ENCODE results near the gene TBC1D1.
"Not testable (repeated sequence)": the region's sequence is repeated elsewhere in the genome, so short reads cannot be mapped to it uniquely, and the experiment has no call there.

TBC1D1 gene

DNA sequence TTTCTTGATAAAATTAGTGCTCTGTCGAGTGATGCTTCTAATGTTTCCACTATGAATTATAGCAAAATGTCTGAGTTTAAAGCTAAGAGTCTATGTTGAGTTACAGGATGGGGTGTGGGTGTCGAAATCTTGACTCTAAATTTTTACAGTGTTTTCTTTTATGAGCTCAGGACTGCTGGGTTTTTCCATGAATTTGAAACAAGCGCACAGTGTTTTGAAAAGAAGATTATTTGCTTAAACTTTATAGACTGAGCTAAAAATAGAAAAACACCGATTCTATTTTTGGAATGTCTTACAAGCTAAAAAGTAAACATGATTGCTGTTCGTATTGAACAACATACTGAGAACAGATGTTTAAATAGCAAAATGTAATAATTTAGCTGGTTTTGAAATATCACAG lies 76.9 kb downstream of the TBC1D1 start:
- DNase-seq: no peak

DNA sequence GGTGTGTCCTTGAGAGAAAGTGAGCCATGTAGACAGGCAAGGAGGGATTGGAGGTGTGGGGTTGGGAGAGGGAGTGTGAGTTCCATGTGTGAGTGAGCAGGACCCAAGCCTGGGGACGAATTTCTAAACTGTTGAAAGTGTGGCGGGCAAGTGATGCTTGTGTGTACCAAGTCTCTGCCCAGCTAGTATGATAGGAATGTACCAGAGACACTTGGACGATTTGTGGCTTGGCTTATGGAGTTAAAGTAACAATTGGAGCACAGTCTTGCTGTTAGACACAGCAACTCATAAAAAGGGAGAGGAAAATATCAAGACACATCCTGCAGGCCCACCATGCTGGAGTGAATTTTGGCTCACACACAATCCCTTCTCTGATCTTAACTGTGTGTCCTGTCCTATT lies 77.9 kb downstream of the TBC1D1 start:
- no peak for DNase-seq

DNA sequence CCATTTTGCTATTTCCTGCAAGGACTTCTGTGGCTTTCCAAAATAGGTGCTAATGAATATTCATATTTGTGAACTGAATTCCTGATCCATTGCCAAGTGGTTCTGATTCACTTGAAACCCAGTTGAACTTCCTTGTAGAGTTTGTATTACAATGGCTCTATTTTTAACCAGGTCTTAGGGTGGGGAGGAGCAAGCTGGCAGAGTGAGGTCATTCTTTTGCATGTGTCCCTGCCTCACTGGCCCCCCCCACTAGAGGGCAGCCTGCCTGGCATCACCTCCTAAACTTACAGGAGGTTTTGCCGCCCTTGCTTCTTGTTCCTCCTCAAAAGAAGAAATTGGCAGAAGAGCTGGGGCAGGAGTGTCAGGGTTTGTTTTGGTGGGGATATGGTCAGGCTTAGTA lies 79.8 kb downstream of the TBC1D1 start:
- DNase-seq: peak; percentile 60

DNA sequence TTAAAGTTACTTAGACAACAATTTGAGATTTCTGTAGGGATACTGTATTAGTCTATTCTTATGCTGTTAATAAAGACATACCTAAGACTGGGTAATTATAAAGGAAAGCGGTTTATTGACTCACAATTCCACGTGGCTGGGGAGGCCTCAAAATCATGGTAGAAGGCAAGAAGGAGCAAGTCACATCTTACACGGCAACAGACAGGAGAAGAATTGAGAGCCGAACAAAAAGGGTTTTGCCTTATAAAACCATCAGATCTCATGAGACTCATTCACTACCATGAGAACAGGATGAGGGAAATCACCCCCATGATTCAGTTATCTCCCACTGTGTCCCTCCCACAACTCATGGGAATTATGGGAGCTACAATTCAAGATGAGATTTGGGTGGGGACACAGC lies 80.3 kb downstream of the TBC1D1 start:
- no peak for DNase-seq

DNA sequence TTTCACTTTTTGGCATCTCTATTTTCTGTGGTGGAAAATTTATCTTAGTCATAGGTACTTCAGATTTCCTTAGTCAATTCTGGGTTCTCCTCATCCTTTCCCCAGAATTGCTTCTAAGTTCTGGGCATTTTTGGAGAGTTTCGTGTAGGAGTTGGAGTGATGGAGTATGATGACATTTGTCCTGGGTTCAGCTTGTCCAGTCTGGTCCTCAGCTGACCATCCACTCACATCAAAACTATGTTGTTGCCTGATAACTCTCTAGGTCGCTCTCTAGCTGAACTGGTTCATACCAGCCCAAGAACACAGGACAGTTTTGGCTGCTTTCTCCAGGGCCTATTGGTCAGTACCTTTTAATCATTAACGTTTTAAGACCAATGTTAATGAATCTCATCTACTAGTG lies 82.6 kb downstream of the TBC1D1 start:
- DNase-seq: no peak

DNA sequence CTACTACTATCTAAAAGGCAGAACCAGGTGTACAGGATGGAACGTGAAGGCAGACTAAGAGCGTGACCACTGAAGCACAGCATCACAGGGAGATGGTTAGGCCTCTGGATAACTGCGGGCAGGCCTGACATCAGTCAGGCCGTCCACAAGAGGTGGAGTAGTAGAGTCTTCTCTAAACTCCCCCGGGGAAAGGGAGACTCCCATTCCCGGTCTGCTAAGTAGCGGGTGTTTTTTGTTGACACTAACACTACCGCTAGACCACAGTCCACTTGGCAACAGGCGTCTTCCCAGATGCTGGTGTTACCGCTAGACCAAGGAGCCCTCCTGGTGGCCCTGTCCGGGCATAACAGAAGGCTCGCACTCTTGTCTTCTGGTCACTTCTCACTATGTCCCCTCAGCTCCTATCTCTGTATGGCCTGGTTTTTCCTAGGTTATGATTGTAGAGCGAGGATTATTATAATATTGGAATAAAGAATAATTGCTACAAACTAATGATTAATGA lies 84.5 kb downstream of the TBC1D1 start:
- not testable (repeated sequence) for DNase-seq

DNA sequence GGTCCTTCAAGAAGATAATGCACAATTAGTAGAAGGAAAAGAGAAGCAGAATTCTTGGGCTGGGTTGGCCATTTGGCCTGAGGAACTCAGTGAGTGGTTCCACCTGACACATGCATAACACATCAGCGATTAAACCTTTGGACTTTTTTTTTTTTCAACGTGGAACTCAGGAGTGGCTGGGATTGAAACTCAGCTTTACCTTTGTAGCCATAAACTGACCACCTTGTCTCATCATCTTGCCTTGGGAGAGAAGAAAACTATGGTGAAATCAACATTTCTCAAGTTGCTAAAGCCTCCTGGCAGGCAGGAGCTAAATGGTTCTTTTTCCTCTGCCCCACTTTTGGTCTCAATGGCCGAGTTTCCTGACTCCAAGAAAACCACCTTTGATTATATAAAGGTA lies 85.6 kb downstream of the TBC1D1 start:
- no peak for DNase-seq

DNA sequence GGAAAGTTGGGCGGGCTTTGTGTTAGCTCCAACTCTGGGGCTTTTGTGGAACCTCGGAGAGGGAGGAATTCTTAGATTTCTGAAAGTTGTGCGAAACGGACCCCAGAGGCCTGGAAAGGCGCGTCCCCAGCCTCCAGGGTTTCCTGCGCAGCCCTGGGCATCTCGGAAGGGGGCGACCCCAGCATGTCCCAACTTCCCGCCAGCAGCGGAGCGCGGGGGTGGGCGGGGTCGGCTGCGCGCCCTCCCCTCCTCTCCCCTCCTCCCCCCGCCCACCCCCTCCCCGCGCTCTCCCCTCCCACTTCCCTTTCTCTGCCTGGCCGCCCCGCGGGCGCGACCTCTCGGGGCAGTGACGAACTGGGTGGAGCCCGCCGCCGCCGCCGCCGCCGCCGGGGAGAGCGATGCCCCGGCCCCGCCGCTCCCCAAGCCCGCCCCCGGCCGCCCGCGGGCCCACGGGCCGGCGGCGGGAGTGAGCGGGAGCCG lies 86.1 kb downstream of the TBC1D1 start:
- peak; percentile 78 for DNase-seq

DNA sequence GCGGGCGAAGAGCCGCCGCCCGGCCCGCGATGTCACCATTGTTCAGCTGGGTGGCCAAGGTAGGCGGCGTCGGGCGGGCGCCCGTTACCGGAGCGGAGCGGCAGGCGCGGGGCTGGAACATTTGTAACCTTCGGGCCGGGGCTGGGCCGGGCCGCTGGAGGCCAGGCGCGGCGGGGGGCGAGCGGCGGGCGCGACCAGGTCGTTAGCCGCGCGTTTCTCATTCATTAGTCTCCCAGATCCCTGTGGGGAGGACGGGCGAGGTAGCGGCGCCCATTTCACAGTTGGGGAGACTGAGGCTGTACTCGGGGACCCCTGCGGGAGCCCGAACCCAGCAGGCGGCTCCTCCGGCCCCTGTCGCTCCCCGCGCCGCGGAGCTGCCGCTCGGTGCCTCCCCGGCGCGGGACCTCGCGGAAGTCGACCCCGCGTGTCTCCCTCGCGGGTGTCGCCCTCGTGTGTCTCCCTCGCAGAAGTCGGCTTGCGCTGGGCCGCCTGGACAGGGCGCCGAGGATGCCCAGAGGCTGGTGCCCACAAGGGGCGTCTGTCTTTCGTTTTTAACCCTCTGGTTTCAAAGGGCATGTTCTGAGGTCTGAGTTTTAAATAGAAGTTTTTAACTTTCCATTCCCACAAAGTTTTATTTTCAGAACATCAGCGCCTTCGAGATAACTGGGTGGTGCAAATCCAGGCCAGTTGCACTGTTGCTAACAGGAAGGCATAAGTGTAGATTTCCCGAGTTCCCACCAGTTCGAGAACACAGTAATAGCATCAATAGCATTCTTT lies 86.8 kb downstream of the TBC1D1 start:
- DNase-seq: peak; percentile 71

DNA sequence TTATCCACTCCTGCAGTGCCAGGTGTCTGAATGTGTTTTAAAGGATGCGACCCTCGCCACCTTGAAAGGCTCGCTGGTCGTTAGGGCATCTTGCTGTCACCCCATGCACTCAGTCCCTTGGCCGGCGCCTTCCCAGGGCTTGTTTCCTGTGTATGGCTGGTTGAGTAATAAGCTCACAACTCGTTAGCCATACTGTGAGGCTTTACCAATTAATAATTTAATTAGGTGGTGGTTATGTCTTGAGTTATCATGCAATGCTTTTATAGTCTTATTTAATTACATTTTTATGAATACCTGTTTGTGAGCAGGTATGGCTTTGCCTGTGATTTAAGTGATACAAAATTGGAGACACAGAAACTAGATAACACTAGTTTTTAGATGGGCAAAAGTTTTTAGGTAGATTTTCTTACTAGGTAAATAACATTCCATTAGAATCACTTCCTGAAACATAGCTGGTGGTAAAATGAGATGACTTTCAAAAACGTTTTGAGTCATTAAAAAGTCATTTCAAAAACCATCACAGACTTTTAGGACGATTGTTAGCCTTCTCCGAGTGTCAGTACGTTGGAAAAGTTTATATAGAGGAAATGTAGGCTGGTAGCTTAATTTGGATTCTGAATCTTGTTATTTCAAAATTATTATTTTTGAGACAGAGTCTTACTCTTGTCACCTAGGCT lies 87.5 kb downstream of the TBC1D1 start:
- DNase-seq: no peak

DNA sequence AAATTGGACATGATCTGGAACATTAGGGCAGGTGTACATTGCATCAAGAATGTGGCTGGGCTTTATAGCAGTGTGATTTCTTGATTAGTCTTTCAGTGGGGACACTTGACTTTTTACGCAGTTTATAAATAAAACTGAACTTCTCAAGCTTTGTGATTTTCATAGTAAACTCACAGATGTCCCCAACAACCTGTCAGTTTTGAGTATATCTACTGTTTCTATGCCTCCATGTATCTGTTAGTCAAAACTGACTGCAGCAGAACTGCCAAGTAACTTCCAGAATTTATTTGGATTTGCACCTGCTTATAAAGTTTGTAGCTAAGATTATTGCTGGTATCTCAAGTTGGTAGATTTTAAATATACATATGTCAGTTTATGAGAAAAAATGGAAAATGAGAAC lies 89.4 kb downstream of the TBC1D1 start:
- no peak for DNase-seq

DNA sequence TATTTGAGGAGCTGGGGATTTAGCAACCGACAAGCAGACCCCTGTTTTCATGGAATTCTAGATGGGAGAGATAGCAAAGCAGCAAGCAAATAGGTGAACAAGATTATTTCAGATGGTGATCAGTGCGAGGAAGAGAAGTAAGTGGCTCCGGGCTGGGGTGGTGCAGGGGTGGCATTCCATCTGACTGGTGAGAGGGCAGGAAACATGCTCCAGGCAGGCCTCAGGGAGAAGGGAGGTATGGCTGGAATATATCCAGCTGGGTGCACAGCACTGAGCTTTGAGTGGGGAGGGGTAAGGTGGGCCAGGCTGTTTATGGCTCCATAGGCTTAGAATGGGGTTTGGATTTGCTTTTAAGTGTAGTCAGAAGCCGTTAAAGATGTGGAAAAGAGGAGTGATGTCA lies 90.5 kb downstream of the TBC1D1 start:
- no peak for DNase-seq

DNA sequence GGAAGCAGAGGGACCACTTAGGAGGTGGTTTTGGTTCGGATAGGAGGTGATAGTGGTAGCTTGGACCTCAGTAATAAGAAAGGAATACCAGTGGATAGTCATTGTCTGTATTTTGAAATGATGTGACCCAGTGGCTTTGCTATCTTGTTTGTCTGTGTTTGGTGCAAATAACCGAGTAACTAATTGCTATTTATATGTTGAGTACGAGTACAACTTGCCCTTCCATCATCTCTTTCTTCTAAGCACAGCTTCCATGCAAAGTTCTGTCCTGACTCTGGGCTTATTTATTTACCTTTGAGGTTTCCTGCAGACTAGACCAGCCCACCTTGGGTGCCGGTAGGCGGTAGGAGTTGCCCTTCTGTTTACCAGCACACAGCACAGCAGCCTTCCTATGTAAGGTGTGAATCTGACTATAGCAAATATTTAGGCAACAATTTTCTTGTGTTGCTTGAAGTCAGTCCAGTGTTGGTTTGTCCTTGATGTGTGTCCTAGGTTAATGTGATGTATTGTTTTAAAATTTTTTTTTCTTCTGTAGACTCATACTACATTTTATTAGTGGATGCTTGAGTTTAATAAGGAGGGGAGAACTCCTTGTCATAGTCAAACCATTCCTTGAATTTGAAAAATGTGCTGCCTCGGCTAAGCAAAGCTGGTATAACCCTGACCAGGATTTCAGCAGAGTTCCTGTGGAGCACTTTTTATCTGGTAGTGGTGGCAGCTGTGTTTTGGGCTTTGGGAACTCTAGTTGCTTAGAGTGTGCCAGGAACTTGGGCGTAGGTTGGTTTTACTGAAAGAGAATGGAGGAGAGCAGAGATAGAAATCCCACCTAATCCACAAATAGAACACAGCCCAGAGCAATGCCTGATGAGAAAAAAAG lies 91.2 kb downstream of the TBC1D1 start:
- DNase-seq: no peak

DNA sequence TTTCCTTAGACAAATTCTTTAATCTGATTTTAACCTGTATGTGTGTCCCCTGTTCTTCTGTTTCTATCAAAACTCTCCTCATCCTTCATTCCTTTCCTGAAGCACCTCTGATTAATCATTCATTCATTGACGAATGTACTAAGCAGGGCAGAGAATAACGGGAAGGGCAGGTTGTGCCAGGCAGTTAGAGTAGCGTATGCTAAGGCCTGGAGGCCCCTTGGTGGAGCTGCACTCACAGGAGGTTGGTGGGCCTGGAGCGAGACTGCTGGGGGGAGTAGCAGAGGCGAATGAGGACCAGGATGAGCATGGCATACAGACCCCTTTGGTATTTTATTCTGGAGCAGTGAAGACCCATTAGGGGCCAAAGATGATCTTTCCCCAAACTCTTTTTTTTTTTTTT lies 91.9 kb downstream of the TBC1D1 start:
- no peak for DNase-seq

DNA sequence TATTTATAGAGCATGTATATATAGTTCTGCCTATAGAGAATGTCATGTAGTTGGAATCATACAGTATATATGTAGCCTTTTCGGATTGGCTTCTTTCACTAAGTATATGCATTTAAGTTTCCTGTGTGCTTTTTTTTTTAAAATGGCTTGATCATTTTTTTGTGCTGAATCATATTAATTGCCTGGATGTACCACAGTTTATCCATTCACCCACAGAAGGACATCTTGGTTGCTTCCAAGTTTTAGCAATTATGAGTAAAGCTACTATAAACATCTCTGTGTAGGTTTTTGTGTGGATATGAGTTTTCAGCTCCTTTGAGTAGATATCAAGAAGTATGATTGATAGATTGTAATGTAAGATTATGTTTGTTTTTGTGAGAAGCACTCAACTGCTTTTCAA lies 93.1 kb downstream of the TBC1D1 start:
- DNase-seq: no peak

DNA sequence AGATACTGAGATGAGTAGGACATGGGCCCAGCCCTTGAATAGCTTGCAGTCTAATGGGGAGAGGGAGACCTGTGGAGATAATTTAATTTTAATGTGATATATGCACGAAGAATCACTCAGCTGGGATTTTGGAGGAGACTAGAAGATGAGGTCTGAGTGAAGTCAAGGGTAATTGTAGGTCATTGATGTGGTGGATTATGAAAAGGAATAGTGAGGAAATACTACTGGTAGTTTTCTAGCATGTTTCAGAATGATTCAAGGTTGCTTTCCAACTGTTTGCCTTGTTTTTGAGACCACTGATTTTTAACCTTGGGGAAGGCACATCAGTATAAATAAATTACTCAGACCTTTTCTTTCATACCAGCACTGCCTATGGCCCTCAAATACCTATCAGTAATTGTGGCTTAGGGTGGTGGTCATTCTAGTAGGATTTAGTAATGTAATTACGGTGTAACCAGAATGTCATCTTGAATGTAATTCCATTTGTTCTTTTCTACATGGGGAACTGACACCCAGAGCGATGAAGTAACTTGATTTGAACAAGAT lies 94.9 kb downstream of the TBC1D1 start:
- no peak for DNase-seq

DNA sequence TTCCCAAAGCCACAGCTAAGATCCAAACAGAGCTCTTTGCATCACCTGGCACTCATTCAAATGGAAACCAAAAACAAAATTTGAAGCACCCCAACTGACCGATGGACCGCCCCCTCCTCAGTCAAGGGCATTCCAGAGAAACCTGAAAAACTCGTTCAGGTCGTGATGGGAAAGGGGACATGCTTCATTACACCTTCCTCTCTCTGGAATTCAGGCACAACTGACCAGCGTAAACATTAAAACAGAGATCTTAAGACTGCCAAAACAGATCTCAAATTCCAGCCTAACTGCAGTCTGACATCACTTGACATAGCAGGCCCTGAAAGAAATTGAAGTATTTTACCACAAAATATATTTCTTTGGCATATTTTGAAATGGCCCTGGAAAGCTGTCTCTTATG lies 97.8 kb downstream of the TBC1D1 start:
- no peak for DNase-seq

DNA sequence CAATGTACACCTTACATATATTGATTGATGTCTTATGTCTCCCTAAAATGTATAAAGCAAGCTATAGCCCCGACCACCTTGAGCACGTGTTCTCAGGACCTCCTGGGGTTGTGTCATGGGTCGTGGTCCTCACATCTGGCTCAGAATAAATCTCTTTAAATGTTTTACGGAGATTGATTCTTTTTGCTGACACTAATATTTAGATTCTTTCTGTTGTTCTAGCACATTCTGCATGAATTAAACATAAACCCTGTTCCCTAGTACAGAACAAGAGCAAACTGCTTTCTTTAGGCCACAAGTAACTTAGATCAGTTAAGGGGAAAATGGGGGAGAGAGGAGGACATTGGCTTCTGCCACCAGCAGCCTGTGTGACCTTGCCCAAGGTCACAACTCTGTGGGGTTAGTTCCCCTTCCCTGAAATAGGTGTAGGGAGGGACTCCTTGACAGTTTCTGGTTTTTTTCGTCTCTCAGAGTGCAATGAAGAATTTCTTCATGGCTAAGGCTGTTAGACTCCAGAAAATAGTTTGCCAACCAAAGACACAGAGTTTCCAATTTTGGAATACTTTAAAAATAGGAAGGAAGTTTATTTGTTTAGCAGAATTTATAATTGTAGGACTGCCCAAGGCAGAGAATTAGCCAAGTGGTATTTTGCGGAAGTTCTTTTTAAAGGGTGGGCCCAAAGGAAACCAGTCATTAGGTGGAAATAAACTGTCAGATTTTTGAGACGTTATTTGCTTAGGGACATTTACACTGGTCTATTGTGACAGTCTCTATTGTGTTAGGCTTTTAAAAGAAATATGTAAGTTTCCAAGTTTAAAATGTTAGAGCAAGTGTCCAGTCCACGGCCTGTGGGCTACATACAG lies 98.7 kb downstream of the TBC1D1 start:
- no peak for DNase-seq

DNA sequence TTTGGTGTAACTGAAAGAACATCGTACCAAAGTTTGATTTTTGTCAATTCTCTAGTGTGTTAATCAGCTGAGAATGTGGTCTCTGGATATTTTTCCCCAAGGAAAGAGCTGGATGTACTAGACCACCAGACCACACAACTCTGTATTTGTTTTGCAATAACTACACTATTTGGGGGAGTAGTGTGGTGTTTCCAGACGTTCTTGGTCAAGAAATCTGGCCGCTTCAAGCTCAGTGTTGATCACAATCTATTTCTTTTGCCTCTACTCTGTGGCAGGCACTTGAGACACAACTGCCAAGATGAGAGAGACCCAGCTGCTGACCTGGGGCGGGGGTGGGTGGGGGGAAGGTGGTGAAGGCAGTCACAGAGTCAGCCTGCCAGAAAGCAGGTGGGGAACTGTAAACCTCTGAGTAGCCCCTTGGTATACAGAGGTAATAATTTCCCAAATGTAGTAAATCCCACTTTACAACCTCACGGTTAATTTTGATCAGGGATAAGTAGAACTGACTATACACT lies 99.9 kb downstream of the TBC1D1 start:
- no peak for DNase-seq

DNA sequence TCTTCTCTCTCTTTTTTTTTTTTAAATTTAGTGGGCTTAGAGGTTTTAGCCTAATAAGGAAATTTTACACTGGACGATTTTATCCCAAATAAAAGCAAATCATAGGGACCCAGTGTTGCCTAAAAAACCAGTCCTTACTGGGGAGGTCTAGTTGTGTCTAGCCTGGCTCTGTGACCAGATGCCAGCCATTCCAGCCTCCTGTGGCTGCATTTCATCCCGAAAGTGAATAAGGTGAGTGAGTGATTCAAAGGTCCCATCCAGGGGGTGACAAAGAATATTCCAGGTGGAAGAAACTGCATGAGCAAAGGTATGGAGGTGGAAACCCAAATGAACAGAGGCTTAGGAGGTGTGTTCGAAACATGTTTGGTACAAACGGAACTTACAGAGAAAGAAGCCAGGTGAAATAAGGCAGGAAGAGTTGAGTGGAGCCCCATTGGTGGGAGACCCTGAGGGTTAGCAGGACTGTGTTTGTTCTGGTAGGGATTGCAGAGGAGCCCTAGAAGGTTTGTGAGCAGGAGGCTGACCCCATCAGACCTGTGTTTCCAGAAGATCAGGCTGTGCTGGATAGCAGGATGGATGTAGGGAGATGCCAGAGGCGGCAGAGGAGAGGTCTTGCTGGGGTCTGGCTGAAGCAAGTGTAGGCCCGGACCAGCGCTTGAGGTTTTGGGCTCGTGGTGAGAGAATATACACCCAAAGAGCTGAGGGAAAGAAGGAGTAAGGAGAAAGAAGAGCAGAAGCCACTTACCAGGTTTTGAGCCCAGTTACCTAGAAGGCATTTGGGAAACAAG lies 100.9 kb downstream of the TBC1D1 start:
- DNase-seq: no peak

DNA sequence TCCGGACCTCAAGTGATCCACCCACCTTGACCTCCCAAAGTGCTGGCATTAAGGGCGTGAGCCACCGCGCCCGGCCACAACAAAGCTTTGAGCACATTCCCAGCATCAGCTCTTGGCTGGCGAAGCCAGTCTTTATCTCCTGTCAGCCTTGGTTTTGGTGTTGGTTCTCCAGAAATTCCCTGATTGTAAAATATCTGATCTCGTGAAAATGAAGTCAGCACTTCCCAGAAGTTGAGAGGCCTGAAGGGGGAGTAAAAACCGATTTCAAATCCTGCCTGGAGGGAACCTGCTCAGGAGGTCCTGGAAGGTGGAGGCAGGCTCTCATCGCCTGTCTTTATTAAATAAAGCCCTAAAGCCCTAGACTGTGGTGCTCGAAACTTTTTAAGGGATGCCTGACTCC lies 102.9 kb downstream of the TBC1D1 start:
- DNase-seq: no peak

Data from CD4-positive, alpha-beta T cell treated with Interleukin-4 for 4 hours (primary cell).